Peyer's patch (tissue), 4 donors: ENCODE measurements around the gene ACVR1C. TPM values are rescaled to one million over a fixed set of nuclear protein-coding genes. Genes with fewer than 3 reads are reported as not detected.

Experiments used
- DNase-seq, 3 donors: peaks; one replicate each; pipeline ENCODE4 v3.0.0-alpha.2; 2017 to 2019
- H3K27ac ChIP-seq, 4 donors: fragments of 200-600 bp; sonication (generic); one replicate each; pipeline ENCODE4 v1.5.1; 2016 to 2019
- H3K27me3 ChIP-seq, 2 donors: fragments of 200-600 bp; sonication (generic); one replicate each; pipeline ENCODE4 v1.5.1; 2019
- H3K36me3 ChIP-seq, 3 donors: fragments of 200-600 bp; sonication (generic); one replicate each; pipeline ENCODE4 v1.5.1; 2016 to 2019
- H3K4me1 ChIP-seq, 4 donors: fragments of 200-600 bp; sonication (generic); one replicate each; pipeline ENCODE4 v1.5.1; 2016 to 2019
- H3K4me3 ChIP-seq, 4 donors: fragments of 200-600 bp; sonication (generic); 1 replicate in 3 of 4; 2 replicates in 1 of 4; pipeline ENCODE4 v1.5.1; 2016 to 2019; ENCODE audit warnings: mild to moderate bottlenecking in 1 of 4
- H3K9me3 ChIP-seq, 4 donors: fragments of 200-600 bp; sonication (generic); one replicate each; pipeline ENCODE4 v1.5.1; 2016 to 2019; ENCODE audit warnings: mild to moderate bottlenecking in 1 of 4
- POLR2A ChIP-seq, 2 donors: fragments of 450-650 bp; IDR thresholded peaks; one replicate each; pipeline ENCODE4 v1.5.1; 2017; ENCODE audit warnings: antibody characterized with exemption in 2 of 2, mild to moderate bottlenecking in 2 of 2, moderate library complexity in 2 of 2
- total RNA-seq, 4 donors: library from RNA; depleted of rRNA; stranded (reverse); fragments of >200 nt; gene quantifications; one replicate each; pipeline ENCODE4 v1.1.0, GENCODE V29; 2016
- TF ChIP-seq, protein P1 (sequence below), 6 experiments: fragments of 450-650 bp in 4 of 6; fragments of 200-600 bp in 2 of 6; sonication (generic) in 1 of 6; IDR thresholded peaks; one replicate each; pipeline ENCODE4 v1.5.1; 2017 to 2019; ENCODE audit warnings: antibody characterized with exemption in 6 of 6, mild to moderate bottlenecking in 3 of 6, moderate library complexity in 1 of 6

The ACVR1C gene
- total RNA-seq, 4 donors from 2014 or later: 2.3 to 5.0 (median 4.1) TPM

DNA sequence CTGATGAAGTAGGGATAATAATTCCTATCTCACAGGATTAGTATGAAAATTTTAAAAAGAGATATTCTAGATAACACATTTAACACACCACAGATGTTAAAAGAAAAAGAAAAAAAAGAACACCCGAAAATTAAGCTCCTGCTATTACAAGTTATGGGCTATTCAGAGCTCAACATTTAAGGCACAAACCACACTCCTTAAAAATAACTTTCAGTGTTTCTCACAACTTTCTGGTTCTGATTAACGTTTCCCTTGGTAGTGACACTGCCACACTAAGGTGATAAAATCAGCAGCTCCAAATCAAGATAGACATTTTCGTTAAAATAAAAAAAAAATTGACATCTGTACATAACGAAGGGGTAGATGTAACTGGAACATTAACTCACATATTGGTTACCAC, 26.9 kb downstream of the ACVR1C start:
- no peak overlapping the region for H3K4me3 ChIP-seq
- no peaks in the 10 kb centered on the region for H3K9me3 ChIP-seq
- H3K27ac ChIP-seq: no peak overlapping the region
- TF ChIP-seq POLR2A (IDR thresholded peaks at IDR 0.05): no peak
- TF ChIP-seq, protein P1, sequence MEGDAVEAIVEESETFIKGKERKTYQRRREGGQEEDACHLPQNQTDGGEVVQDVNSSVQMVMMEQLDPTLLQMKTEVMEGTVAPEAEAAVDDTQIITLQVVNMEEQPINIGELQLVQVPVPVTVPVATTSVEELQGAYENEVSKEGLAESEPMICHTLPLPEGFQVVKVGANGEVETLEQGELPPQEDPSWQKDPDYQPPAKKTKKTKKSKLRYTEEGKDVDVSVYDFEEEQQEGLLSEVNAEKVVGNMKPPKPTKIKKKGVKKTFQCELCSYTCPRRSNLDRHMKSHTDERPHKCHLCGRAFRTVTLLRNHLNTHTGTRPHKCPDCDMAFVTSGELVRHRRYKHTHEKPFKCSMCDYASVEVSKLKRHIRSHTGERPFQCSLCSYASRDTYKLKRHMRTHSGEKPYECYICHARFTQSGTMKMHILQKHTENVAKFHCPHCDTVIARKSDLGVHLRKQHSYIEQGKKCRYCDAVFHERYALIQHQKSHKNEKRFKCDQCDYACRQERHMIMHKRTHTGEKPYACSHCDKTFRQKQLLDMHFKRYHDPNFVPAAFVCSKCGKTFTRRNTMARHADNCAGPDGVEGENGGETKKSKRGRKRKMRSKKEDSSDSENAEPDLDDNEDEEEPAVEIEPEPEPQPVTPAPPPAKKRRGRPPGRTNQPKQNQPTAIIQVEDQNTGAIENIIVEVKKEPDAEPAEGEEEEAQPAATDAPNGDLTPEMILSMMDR (IDR thresholded peaks at IDR 0.05): no peak
- H3K4me1 ChIP-seq: no peaks in the 10 kb centered on the region
- no peak for DNase-seq
- no peaks in the 10 kb centered on the region for H3K36me3 ChIP-seq
- no peaks in the 10 kb centered on the region for H3K27me3 ChIP-seq

DNA sequence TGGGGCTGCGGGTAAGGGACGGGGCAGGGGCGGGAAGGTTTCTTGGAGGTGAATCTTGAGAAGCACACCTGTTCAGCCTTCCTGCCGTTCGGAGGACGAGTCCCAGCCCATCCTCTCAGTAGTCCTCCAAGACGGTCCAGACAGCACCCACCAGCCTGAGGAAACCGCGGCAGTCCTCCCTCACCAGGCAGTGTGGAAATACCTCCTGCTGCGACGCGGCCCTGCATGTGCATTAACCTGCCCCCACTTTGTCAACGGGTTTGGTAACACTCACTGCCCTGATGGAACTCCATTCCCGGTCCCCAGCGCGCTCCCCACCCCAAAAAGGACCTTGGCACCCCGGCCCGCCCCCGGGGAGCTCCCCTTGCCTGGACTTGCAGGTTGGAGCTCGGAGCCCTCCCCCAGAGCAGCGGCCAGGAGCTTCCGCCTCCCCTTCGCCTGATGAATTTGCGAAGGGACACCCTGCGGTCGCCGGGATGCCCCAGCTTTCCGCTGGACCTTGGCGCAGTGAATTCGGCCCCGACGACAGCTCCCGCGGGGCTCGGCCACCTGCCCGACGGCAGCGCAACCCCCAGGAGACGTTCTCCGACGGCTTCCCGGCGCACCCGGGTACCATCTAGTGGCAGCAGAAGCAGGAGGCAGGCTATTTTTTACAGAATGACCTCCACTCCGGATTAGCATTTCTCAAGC, 31.5 kb downstream of the ACVR1C start:
- Histone ChIP-seq H3K4me1 (no peaks in the 10 kb centered on the region), H3K36me3 (no peaks in the 10 kb centered on the region), H3K4me3 (peak overlapping the region; percentile 3 to 40 (median 28)), H3K27me3 (no peaks in the 10 kb centered on the region), H3K27ac (no peak overlapping the region), H3K9me3 (no peaks in the 10 kb centered on the region)
- TF ChIP-seq POLR2A (IDR thresholded peaks at IDR 0.05): no peak
- TF ChIP-seq, protein P1 (IDR thresholded peaks at IDR 0.05): peak in 5 of 6 experiments; percentile 17 to 48 (median 42)
- DNase-seq: peak; percentile 41 to 67 (median 55)

DNA sequence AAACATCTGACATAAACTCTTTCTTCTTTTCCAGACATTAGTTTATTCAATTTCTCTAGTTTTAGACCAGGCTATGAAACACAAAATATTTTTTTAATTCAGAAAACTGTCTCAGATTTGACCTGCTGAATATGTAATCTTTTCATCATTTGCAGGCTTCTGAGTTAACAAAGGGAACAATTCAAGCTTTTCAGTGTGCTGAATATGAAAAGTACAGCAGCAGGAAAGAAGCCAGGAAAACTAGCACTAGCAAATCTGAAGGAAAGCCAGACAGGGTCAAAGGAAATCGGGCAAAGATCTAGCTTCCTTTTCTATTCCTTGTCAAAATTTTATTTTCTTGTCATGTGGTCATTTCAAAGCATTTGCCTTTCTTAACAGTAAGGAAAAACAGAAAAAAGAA, 35.3 kb downstream of the ACVR1C start:
- Histone ChIP-seq H3K4me1 (no peaks in the 10 kb centered on the region), H3K27me3 (no peaks in the 10 kb centered on the region), H3K27ac (no peak overlapping the region), H3K36me3 (no peaks in the 10 kb centered on the region), H3K9me3 (no peaks in the 10 kb centered on the region), H3K4me3 (no peak overlapping the region)
- TF ChIP-seq POLR2A (IDR thresholded peaks at IDR 0.05): no peak
- TF ChIP-seq, protein P1 (IDR thresholded peaks at IDR 0.05): no peak
- no peak for DNase-seq

DNA sequence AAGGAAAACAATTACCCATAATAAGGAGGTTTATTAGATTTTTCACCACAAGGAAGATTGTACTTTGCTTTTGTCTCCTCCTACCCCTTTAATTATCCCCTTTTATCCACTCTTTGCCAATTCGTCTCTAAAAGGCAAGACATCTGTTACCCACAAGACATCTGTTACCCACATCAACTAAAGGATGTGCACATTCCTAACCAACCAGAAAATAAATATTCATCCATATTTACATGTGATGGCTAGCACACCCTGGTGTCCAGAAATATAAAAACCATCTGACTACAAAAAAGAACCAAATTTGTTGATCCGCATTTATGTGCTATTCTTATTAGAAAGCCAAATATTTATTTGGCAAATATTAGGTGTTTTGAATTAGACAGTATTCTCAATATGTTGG, 35.7 kb downstream of the ACVR1C start:
- H3K36me3 ChIP-seq: no peaks in the 10 kb centered on the region
- H3K4me3 ChIP-seq: no peak overlapping the region
- H3K9me3 ChIP-seq: no peaks in the 10 kb centered on the region
- no peak overlapping the region for H3K27ac ChIP-seq
- TF ChIP-seq, protein P1 (IDR thresholded peaks at IDR 0.05): peak in 5 of 6 experiments; percentile 4 to 36 (median 24)
- TF ChIP-seq POLR2A (IDR thresholded peaks at IDR 0.05): no peak
- no peak for DNase-seq
- no peaks in the 10 kb centered on the region for H3K4me1 ChIP-seq
- no peaks in the 10 kb centered on the region for H3K27me3 ChIP-seq

DNA sequence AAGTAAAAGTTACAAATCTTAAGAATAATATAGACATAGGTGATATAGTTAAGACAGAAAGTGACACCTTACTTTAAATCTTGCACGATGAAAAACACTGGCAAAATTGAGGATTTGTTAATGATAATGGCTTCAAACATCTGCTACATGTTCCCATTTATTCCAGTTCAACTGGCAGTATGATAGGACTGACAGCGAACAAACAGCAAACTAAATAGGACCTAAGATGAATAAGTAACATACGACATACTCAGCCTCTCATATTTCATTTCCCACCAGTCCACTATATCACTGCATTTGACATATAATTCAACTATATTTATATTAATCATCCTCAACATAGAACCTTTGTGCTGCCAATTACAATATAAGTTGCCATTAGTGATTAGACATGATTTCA, 36.3 kb downstream of the ACVR1C start:
- Histone ChIP-seq H3K4me1 (no peaks in the 10 kb centered on the region), H3K4me3 (no peak overlapping the region), H3K36me3 (no peaks in the 10 kb centered on the region), H3K27ac (no peak overlapping the region), H3K27me3 (no peaks in the 10 kb centered on the region), H3K9me3 (no peaks in the 10 kb centered on the region)
- DNase-seq: no peak
- no peak for TF ChIP-seq POLR2A (IDR thresholded peaks at IDR 0.05)
- TF ChIP-seq, protein P1 (IDR thresholded peaks at IDR 0.05): no peak
